Activated CD4-positive, alpha-beta T cell treated with anti-CD3 and anti-CD28 coated beads, Interleukin-2, amount 50 U/mL, for 48 hours (primary cell): Measurements from ENCODE around the gene CLASRP.
"Not testable (repeated sequence)": the region's sequence is repeated elsewhere in the genome, so short reads cannot be mapped to it uniquely, and the experiment has no call there.

Experiments used
- DNase-seq, 2 experiments: peaks; one replicate each; pipeline ENCODE4 v3.0.0-alpha.2; 2020

Gene CLASRP, protein sequence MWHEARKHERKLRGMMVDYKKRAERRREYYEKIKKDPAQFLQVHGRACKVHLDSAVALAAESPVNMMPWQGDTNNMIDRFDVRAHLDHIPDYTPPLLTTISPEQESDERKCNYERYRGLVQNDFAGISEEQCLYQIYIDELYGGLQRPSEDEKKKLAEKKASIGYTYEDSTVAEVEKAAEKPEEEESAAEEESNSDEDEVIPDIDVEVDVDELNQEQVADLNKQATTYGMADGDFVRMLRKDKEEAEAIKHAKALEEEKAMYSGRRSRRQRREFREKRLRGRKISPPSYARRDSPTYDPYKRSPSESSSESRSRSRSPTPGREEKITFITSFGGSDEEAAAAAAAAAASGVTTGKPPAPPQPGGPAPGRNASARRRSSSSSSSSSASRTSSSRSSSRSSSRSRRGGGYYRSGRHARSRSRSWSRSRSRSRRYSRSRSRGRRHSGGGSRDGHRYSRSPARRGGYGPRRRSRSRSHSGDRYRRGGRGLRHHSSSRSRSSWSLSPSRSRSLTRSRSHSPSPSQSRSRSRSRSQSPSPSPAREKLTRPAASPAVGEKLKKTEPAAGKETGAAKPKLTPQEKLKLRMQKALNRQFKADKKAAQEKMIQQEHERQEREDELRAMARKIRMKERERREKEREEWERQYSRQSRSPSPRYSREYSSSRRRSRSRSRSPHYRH

DNA sequence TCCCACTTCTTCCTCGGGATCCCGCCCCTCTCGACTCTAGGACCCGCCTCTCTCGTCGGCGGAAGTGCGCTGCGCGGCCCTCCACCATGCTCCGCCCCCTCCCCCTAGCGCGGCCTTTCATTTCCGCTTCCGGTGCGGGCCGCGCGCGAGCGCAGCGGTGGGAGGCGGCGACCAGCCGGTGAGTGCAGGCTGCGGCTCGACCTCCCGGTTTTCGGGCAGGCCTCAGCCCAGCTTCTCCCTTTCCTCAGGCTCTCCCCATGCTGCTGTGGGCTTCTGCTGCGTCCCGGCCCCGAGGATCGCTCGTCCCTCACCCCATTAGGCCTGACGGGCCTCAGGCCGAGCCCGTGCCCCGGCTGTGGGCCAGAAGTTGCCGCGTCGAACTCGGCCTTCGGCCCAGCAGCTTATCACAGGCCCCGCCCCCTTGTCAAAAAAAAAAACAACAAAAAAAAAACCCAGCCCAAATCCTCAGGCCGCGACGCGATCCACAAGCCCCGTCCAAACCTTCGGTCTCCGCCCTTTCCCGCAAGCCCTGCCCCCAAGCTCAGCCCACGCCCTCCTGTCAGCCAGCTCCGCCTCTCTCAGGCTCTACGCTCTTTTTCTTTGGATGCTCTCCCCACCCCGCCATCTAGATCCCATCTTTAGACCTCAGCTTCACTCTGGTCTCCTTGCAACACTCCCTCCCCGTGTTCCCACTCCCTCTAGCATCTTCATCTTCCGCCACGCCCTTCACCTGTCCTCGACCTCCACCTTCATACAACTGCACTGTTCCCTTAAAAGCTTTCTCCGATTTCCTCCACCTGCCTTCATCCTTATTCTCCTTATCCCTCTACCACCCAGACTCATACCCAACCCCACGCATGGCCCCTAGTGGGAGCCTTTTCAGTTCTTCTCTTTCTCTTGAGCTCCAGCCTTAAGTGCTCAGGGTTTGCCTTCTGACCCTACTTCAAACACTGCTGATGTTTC is at the start of gene CLASRP:
Gene CLASRP (plus strand): TSS at position 115 of the 963 bp plus-strand sequence. CDS start 1,168 bp downstream, outside the sequence.
- DNase-seq, result peak; percentile 88 to 90

GRCh38 chr19:44990459-44990858 is 48.4 kb upstream of the CLASRP start:
- no peak for DNase-seq

- DNase-seq, result no peak
Observed at GRCh38 chr19:44990966-44991365, 47.9 kb upstream of the CLASRP start.

- DNase-seq, result no peak
Observed at GRCh38 chr19:44992336-44993163, 46.3 kb upstream of the CLASRP start.

DNA sequence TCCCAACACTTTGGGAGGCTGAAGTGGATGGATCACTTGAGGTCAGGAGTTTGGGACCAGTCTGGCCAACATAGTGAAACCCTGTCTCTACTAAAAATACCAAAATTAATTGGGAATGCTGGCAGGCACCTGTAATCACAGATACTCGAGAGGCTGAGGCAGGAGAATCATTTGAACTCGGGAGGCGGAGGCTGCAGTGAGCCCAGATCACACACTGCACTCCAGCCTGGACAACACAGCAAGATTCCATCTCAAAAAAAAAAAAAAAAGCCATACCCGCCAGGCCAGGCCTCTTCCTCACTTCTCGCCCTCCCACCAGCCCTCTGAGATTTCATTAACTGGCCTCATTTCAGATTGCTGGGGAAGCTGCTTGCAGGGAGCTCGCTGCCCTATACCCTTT is 45.3 kb upstream of the CLASRP start:
- DNase-seq, result no peak

- DNase-seq, result no peak
Observed at GRCh38 chr19:44993926-44994537, 44.8 kb upstream of the CLASRP start.

DNA sequence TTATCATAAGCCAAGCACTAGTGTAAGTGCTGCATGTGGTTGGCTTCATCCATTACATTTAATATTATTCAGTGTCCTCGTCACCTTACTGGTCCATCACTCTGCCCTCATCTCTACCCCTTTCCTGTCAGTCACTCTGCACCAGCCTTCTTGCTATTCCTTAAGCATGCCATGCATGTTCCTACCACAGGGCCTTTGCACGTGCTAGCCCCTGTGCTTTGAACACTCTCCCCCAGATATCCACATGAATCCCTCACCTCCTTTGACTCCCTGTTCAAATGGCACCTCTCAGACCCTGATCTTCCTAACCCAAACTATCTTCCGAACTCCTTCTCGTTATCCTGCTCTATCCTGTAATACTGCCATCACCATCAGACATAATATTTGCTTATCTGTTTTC is 40.8 kb upstream of the CLASRP start:
- no peak for DNase-seq

DNA sequence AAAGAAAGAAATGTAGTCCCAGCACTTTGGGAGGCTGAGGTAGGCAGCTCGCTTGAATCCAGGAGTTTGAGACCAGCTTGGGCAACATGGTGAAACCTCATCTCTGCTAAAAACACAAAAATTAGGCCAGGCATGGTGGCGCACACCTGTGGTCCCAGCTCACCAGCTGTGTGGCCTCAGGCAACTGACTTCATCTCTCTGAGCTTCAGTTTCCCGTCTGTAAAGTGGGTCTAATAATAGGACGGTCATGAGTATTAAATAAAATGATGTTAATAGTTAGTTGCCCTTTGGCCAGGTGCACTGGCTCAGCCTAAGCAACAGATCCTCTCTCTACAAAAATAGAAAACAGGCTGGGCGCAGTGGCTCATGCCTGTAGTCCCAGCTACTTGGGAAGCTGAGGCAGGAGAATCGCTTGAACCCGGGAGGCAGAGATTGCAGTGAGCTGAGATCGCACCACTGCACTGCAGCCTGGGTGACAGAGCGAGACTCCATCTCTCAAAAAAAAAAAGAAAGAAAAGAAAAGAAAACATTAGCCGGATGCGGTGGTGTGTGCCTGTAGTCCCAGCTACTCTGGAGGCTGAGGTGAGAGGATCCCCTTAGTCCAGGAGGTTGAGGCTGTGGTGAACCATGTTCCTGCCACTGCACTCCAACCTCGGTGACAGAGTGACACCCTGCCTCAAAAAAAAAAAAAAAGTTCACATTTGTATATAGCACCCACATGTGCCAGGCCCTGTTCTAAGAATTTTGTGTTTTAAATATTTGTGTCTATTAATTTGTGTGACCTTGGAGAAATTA is 39.5 kb upstream of the CLASRP start:
- not testable (repeated sequence) for DNase-seq

GRCh38 chr19:45000665-45001064 is 38.2 kb upstream of the CLASRP start:
- DNase-seq, result not testable (repeated sequence)

- peak; percentile 97 for DNase-seq
Observed at GRCh38 chr19:45001087-45001739, 37.6 kb upstream of the CLASRP start, which contains the start of gene RELB. RELB (plus strand) TSS chr19:45001464; CDS start chr19:45001580, 116 bp downstream.

GRCh38 chr19:45003485-45003884 is 35.4 kb upstream of the CLASRP start:
- no peak for DNase-seq

DNA sequence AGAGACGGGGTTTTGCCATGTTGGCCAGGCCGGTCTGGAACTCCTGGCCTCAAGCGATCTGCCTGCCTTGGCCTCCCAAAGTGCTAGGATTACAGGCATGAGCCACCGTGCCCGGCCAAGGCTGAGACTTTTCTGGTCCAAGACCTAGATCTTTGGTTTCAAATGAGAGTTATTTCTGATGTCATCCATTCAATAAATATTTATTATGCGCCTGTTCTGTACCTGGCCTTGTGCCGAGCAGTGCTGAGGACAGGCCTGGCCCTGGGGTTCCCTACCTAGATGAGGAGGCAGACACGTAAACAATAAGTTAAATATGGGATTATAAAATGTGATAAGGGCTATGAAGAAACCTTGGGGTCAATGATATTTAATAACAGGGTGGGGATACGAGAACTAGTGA is 33.1 kb upstream of the CLASRP start:
- DNase-seq, result no peak

GRCh38 chr19:45008552-45008951 is 30.3 kb upstream of the CLASRP start:
- no peak for DNase-seq

DNA sequence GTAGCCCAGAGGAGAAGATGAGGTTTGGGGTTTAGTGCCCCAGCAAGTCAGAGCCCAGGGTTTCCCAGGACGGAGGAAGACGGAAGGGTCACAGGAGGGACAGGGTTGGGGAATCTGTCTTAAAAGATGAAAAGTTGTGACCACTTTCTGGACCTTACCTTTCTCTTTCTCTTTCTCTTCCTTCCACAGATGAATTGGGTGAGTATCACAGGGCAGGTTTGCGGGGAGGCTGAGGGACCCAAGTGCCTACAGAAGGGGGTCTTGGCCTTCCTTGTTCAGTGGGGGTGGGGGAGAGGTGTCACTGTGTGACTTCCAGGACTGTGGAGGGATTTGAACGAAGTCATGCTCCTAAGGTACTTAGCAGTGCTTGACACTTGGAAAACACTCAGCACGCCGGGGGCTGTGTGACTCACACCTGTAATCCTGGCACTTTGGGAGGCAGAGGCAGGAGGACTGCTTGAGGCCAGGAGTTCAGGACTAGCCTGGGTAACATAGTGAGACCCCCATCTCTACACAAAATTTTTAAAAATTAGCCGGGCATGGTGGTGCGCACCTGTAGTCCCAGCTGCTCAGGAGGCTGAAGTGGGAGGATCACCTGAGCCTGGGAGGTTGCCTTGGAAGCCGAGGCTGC is 29.1 kb upstream of the CLASRP start:
- DNase-seq, result no peak

DNA sequence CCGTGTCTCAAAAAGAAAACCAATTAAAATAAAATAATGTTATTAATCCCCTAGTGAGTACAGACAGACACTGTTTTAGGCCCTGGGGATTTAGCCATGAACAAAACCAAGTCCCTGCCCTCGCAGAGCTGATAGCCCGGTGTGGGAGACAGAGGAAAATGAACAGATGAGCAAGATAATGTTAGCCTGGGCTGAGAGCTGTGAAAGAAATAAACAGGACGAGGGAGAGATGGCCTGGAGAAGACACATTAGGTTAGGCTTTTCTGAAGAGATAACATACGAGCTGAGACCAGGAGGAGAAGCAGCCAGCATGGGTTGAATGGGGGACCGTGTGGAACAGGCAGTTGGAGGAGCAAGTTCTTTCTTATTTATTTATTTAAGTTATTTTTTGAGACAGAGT is 28.5 kb upstream of the CLASRP start:
- no peak for DNase-seq

- DNase-seq, result no peak
Observed at GRCh38 chr19:45011959-45012358, 26.9 kb upstream of the CLASRP start.

- DNase-seq, result peak; percentile 72 to 79
Observed at GRCh38 chr19:45016388-45017314, 22.2 kb upstream of the CLASRP start.

DNA sequence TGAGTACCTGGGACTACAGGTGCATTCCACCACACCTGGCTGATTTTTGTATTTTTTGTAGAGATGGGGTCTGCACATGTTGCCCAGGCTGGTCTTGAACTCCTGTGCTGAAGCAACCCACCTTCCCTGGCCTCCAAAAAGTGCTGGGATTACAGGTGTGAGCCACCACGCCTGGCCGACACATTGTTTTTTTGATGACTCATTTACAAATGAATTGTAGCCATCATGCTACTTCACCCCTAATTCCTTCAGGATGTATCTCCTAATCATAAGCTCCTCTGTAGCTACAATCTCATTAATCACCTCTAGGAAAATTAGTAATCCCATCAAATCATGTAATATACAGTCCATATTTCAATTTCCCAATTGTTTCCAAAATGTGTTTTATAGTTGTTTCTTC is 19.7 kb upstream of the CLASRP start:
- no peak for DNase-seq

- no peak for DNase-seq
Observed at GRCh38 chr19:45020071-45020470, 18.8 kb upstream of the CLASRP start.
